NCI-H146 treated with DMSO at 0.1 percent for 48 hours (cell line): ENCODE data around the gene CHURC1.

ENCODE experiments used
- DNase-seq: peaks from one replicate; lab custom pipeline; 2025; ENCODE audit not compliant: unreplicated experiment; lab: John Stamatoyannopoulos, UW

Gene CHURC1

GRCh38 chr14:64914237-64915028, at the start of gene CHURC1:
CHURC1 (plus strand) TSS chr14:64914455; CDS start chr14:64914496, 41 bp downstream.
- DNase-seq, result peak; percentile 86

- no peak for DNase-seq
Observed at GRCh38 chr14:64865109-64865508, 49.1 kb upstream of the CHURC1 start.

GRCh38 chr14:64865992-64866391, 48.3 kb upstream of the CHURC1 start:
- DNase-seq, result no peak

- no peak for DNase-seq
Observed at GRCh38 chr14:64867182-64867581, 47.1 kb upstream of the CHURC1 start.

GRCh38 chr14:64868379-64868778, 45.9 kb upstream of the CHURC1 start:
- no peak for DNase-seq

GRCh38 chr14:64868841-64869240, 45.4 kb upstream of the CHURC1 start:
- no peak for DNase-seq

GRCh38 chr14:64870160-64870559, 44.1 kb upstream of the CHURC1 start:
- no peak for DNase-seq

GRCh38 chr14:64871344-64871743, 42.9 kb upstream of the CHURC1 start:
- DNase-seq, result no peak

GRCh38 chr14:64873506-64874219, 40.6 kb upstream of the CHURC1 start:
- no peak for DNase-seq

GRCh38 chr14:64875350-64875749, 38.9 kb upstream of the CHURC1 start:
- no peak for DNase-seq

- DNase-seq, result no peak
Observed at GRCh38 chr14:64877846-64878245, 36.4 kb upstream of the CHURC1 start.

- DNase-seq, result peak; percentile 43
Observed at GRCh38 chr14:64878837-64879634, 35.2 kb upstream of the CHURC1 start.

- DNase-seq, result peak; percentile 42
Observed at GRCh38 chr14:64879635-64880220, 34.5 kb upstream of the CHURC1 start, which contains the start of gene SPTB. SPTB (minus strand) TSS chr14:64879907; CDS start chr14:64823094, 56,813 bp downstream.

GRCh38 chr14:64880221-64881121, 33.8 kb upstream of the CHURC1 start:
- DNase-seq, result peak; percentile 32

GRCh38 chr14:64885559-64885958, 28.7 kb upstream of the CHURC1 start:
- no peak for DNase-seq

GRCh38 chr14:64889352-64889751, 24.9 kb upstream of the CHURC1 start:
- DNase-seq, result no peak

- DNase-seq, result no peak
Observed at GRCh38 chr14:64891173-64891838, 22.9 kb upstream of the CHURC1 start.

GRCh38 chr14:64891839-64892375, 22.3 kb upstream of the CHURC1 start:
- DNase-seq, result peak; percentile 27

GRCh38 chr14:64899958-64900357, 14.3 kb upstream of the CHURC1 start:
- no peak for DNase-seq
